ENCODE results near the gene DBX1. TPM values are rescaled to one million over a fixed set of nuclear protein-coding genes. Genes with fewer than 3 reads are reported as not detected.

Gene DBX1
- total and polyA plus RNA-seq, 2 donors from 2014 or later, result not detected

DNA sequence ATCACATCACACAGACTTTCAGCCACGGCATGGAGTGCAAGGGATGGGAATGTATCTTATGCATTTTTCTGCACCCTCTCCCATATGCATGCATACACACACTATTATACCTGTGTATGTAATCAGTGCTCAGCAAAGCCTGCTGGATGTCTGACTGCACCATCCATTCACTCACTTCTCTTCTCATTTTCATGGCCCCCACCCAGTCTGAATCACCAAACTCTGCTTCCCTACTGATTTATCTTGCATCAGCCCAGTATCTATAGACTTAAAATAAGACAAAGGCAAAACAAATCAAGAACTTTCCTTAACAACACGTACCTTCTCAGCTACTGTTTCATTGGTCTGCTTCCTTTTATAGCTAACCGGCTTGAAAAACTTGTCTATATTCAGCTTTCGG lies 21.6 kb downstream of the DBX1 start:
- Histone ChIP-seq H3K9me3 (ENCODE audit: control insufficient read depth in 2 of 3, insufficient read depth in 1 of 3, low read length in 3 of 3) (peaks cover 0 to 5% (median 0%) of the 10 kb centered on the region in 3 donors), H3K36me3 (ENCODE audit: control insufficient read depth in 2 of 3, insufficient read depth in 3 of 3, low read length in 3 of 3) (no peaks in the 10 kb centered on the region), H3K4me1 (ENCODE audit: control insufficient read depth in 2 of 3, insufficient read depth in 2 of 3, low read depth in 1 of 3, low read length in 3 of 3) (no peaks in the 10 kb centered on the region), H3K9ac (ENCODE audit: low read length in 3 of 3) (no peak overlapping the region), H3K4me3 (ENCODE audit: low read length in 3 of 3) (no peak overlapping the region), H3K27ac (ENCODE audit: low read depth in 2 of 2, low read length in 2 of 2) (no peak overlapping the region), H3K27me3 (ENCODE audit: control insufficient read depth, insufficient read depth, low read length) (peaks cover 2% of the 10 kb centered on the region)
- DNase-seq (no peak), FAIRE-seq (no peak)
- intact Hi-C loops (cut with DNase I), result loop anchor here (10.0 kb wide), 2 partner anchors 194 to 216 kb away; no protein-coding TSS in a partner anchor
- TF ChIP-seq CTCF (IDR thresholded peaks at IDR 0.05; ENCODE audit: borderline replicate concordance, extremely low read depth, insufficient read depth), result no peak

GRCh38 chr11:20137637-20138036 lies 22.6 kb downstream of the DBX1 start:
- intact Hi-C loops (cut with DNase I), result loop anchor here (10.0 kb wide), 2 partner anchors 193 to 217 kb away; no protein-coding TSS in a partner anchor
- FAIRE-seq, result no peak
- TF ChIP-seq CTCF (IDR thresholded peaks at IDR 0.05; ENCODE audit: borderline replicate concordance, extremely low read depth, insufficient read depth), result no peak

GRCh38 chr11:20134991-20135736 lies 25.1 kb downstream of the DBX1 start:
- Histone ChIP-seq H3K4me3 (ENCODE audit: low read length in 3 of 3) (no peak overlapping the region), H3K9ac (ENCODE audit: low read length in 3 of 3) (no peak overlapping the region), H3K27ac (ENCODE audit: low read depth in 2 of 2, low read length in 2 of 2) (no peak overlapping the region), H3K27me3 (ENCODE audit: control insufficient read depth, insufficient read depth, low read length) (peaks cover 11% of the 10 kb centered on the region), H3K36me3 (ENCODE audit: control insufficient read depth in 2 of 3, insufficient read depth in 3 of 3, low read length in 3 of 3) (no peaks in the 10 kb centered on the region), H3K9me3 (ENCODE audit: control insufficient read depth in 2 of 3, insufficient read depth in 1 of 3, low read length in 3 of 3) (peaks cover 0 to 5% (median 0%) of the 10 kb centered on the region in 3 donors), H3K4me1 (ENCODE audit: control insufficient read depth in 2 of 3, insufficient read depth in 2 of 3, low read depth in 1 of 3, low read length in 3 of 3) (peaks cover 0 to 6% (median 5%) of the 10 kb centered on the region in 3 donors)
- FAIRE-seq, result no peak
- peak in 2 of 5 donors; percentile 13 to 35 for DNase-seq
- no peak for TF ChIP-seq CTCF (IDR thresholded peaks at IDR 0.05; ENCODE audit: borderline replicate concordance, extremely low read depth, insufficient read depth)
- intact Hi-C loops (cut with DNase I), result loop anchor here (10.0 kb wide), 2 partner anchors 190 to 220 kb away; no protein-coding TSS in a partner anchor

More at GRCh38 chr11:20137637-20138036, 22.6 kb downstream of the DBX1 start:
- Histone ChIP-seq H3K36me3 (ENCODE audit: control insufficient read depth in 2 of 3, insufficient read depth in 3 of 3, low read length in 3 of 3) (no peaks in the 10 kb centered on the region), H3K27me3 (ENCODE audit: control insufficient read depth, insufficient read depth, low read length) (peaks cover 2% of the 10 kb centered on the region), H3K4me1 (ENCODE audit: control insufficient read depth in 2 of 3, insufficient read depth in 2 of 3, low read depth in 1 of 3, low read length in 3 of 3) (no peaks in the 10 kb centered on the region), H3K9me3 (ENCODE audit: control insufficient read depth in 2 of 3, insufficient read depth in 1 of 3, low read length in 3 of 3) (peaks cover 0 to 5% (median 0%) of the 10 kb centered on the region in 3 donors), H3K9ac (ENCODE audit: low read length in 3 of 3) (no peak overlapping the region), H3K4me3 (ENCODE audit: low read length in 3 of 3) (no peak overlapping the region), H3K27ac (ENCODE audit: low read depth in 2 of 2, low read length in 2 of 2) (no peak overlapping the region)
- no peak for DNase-seq
